ENCODE results near the gene PLXNB2.

PLXNB2 gene

DNA sequence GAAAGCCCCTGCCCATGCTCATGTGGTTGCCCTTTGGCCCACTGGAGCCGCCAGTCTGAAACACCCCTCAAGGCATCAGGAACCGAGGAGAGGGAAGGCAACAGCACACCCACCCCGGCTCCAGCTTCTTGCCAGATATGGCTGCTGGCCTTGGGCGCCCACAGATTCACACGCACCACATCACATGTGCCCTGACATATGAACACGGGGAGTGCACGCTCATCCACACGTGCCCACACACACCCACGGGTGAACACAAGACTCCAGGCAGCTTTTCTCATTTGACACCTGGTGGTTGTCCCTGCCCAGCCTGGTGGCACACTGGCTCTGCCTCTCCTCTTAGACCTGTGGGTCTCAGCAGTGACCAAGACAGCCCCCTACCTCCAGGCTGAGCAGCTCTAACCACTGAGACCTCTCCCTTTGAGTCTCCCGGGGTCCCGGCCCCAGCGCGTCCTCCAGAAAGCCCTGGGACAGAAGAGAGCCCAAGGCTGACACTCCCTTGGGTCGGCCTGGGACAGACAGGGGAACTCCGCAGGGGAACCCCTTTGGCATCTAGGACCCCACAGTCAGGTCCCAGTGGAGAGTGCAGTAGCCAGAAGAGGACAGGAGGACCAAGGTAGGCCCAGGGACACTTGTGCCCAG is 43.2 kb downstream of the PLXNB2 start:
- no peak for DNase-seq

GRCh38 chr22:50262973-50263617 is 44.4 kb downstream of the PLXNB2 start:
- no peak for DNase-seq

- no peak for DNase-seq
These were observed 45.0 kb downstream of the PLXNB2 start for GRCh38 chr22:50262460-50262911.

DNA sequence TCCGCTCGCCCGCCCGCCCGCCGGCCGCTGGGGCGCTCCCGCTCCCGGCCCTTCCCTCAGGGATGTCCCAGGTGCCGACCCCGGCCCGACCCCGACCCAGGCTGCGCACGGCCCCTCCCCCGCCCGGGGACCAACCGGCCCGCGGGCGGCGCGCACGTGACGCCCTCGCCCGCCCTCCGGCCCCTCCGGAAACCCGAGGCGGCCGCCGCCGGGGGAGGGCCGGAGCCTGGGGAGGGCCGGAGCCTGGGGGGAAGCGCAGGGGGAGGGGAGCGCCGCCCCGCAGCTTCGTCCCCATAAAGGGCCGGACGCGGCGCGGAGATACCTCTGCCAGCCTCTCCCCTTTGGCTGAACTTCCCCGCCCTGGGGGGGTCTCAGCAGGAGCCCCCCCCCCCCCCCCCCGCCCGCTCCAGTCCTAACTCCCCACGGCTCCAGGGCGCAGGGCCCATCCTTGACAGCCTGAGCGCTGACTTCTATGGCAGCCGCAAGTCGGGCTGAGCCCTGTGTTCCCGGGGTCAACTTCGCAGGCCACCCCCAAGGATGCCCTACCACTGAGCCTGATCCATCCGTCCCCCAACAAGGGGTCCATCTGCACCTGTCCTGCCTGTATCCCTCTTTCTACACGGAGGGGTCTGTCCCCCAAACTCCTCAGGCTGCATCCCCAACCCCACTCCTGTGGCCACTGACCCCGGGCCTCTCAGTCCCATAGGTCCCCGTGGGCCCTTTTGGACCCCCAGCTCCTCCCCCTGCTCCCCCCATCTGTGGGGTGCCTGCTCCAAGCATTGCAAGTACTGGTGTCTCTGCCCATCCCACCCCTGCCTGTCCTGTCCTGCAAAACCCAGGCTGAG is 45.6 kb downstream of the PLXNB2 start, which contains the start of gene MAPK12:
Gene MAPK12 (minus strand): TSS at position 69 of the 845 bp plus-strand sequence. CDS start 174 bp downstream, outside the sequence.
- DNase-seq = peak in 1 of 3 donors; percentile 46

DNA sequence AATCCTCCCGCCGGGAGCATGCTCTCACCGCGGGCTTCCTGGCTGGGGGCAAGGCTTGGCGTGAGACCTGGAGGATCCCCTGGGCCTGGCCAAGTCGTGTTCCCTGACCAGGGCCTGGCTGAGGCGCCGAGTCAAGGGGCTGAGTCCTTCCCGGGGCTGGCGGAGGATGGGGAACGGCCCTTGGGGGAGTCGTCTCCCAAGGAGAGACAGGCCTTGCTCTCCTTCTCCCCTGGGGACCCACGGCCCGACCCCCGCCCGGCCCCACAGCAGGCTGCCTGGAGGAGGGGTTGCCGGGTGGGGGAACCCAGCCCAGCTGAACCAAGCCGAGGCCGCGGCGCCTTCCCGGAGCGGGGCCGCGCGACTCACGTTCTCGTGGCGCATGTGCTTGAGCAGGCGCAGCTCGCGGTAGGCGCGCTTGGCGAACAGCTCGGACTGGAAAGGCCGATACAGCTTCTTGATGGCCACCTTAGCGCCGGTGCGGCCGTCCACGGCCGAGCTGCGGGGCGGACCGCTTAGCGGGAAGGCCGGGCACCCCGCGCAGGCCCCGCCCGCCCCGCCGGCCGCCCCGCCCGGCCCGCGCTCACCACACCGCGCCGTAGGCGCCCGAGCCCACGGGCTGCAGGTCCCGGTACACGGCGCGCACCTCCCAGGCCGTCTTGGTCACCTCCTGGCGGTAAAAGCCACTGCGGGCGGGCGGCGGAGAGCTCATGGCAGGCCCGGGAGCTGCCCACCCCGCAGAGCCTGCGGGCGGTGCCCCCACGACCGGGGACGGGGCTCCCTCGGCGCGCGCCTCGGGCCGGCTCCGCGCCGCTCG is 46.4 kb downstream of the PLXNB2 start:
- peak; percentile 54 to 71 (median 57) for DNase-seq

GRCh38 chr22:50260434-50260800 is 47.0 kb downstream of the PLXNB2 start:
- no peak for DNase-seq

DNA sequence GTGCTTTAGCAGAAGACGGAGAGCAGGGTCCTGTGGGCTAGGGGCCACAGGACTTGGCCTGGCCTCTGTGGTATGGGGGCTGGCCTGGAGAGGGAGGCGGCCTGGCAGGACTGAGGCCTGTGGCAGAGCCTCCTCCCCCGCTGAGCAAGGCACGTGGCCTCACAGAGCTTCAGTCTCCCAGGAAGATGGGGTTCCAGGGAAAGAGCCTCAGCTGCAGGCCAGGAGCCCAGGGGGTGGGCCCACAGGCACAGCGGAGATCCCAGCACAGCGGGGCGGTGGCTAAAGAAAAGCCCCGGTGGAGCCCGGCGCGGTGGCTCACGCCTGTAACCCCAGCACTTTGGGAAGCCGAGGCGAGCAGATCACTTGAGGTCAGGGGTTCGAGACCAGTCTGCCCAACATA is 48.1 kb downstream of the PLXNB2 start:
- no peak for DNase-seq

DNA sequence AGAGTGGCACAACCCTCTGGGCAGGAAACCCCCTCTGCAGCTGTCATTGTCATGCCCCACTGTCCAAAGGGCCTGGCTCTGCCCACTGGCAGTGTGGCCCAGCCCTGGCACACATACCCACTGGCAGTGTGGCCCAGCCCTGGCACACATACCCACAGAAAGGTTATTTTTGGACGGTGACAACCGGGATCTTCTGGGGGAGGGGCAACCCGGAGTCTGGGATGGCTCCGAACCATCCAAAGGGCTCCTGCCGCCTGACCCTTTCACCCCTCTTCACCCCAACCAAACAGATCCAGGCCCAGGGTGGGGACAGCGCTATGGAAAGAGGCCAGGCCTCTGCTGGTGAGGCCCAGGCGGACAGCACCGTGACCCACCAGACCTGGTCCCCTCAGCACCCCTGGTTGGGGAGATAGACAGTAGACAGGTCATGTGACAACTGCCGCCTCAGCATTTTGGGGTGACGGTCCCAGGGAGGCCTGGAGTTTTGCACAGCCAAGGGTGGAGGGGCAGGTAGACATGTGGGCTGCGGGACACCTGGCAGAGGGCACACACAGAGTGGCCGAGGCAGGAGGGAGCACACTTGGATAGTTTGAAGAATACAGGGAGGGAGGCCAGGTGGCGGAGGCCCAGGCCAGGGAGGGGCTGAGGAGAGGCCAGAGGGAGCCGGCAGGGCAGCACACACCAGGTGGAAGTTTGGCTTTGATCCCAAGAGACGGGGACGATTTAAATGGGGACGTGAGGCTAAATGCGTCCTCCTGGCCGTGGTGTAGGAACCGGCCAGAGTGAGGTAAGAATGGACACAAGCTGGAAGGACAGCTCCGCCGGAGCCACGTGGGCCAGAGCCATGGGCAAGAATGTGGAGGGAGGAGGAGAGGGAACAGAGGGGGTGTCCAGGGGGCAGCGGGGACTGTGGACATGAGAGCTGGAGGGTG is 48.8 kb downstream of the PLXNB2 start:
- no peak for DNase-seq

- no peak for DNase-seq
These were observed 49.7 kb downstream of the PLXNB2 start for GRCh38 chr22:50257451-50258360.

- no peak for DNase-seq
These were observed 50.4 kb downstream of the PLXNB2 start for GRCh38 chr22:50257041-50257440.

DNA sequence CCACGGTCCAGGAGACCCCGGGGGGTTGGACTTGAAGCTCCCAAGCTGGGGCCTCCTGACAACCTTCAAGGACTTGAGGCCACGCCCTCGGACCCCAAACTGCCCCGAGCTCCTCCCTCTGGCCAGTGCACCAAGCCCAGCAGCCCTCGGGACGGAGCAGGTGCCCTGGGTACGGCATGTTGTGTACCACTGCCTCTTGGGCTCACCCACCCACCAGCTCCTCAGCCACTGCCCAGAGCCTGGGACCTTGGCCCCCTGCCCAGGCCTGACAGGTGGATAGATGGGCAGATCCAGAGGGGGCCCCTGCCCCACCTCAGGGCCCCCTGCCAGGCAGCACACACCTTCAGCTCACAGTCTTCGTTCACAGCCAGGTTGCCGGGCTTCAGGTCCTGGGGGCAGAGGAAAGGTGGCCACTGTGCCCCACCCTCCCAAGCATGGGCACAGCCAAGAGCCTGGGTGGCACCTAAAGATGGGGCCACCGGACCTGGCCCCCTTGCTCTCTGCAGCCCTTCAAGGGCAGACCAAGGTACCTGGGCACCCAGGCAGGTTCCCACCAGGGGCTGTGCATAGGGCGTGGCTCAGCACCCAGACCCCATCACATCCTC is 51.1 kb downstream of the PLXNB2 start:
- DNase-seq = no peak

DNA sequence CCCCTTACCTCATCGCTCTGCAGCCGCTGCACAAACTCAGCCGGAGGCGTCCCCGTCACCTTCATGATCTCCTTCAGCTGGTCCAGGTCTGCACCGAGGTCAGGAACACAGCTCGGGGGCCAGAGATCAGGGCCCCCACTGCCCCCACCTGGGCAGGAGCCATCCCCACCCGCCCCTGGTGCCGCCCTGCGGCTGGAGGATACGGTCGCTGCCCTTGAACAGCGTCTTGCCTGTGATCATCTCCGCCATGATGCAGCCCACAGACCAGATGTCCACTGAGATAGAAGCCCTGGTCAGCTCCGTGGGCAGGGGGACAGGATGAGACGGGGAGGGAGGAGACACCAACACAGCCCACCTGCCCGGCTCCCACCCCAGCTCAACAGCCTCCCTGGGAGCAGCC is 51.8 kb downstream of the PLXNB2 start:
- no peak for DNase-seq

DNA sequence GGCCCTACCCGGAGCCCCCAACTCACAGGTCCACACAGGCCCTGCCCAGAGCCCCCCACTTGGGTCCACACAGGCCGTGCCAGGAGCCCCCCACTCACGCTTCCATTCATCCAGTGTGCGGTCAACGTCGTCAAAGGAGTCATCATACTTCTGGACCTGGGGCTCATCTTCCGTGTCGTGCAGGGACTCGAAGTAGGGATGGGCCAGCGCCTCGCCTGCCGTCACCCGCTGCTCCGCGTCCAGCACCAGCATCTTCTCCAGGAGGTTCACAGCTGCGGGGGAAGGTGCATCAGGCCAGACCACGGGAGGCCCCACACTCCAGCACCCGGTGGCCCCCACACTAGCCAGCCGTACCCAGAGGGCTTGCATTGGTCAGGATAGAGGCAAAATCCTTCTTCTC is 52.3 kb downstream of the PLXNB2 start:
- no peak for DNase-seq

DNA sequence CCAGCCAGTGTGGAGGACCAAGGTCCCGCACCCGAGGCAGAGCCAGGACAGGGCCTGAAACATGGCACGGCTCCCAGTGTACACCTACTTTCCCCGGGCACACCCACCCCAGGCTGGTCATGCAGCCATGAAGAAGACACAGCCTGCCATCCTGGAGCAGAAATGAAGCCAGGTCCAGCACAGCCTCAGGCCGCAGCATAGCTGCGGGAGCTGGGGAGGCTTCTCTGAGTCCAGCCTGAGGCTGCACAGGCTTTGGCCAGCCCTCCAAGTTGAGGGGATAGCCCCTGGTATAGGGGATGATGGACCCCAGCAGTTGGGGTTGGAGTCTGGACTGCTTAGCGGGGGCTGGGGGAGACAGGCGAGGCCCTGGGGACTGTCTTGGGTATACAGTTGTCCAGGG is 53.5 kb downstream of the PLXNB2 start:
- DNase-seq = no peak

- peak; percentile 53 to 73 (median 61) for DNase-seq
These were observed 54.2 kb downstream of the PLXNB2 start for GRCh38 chr22:50253046-50253915.

- peak; percentile 74 to 84 (median 78) for DNase-seq
These were observed 55.1 kb downstream of the PLXNB2 start for GRCh38 chr22:50252082-50253045.

DNA sequence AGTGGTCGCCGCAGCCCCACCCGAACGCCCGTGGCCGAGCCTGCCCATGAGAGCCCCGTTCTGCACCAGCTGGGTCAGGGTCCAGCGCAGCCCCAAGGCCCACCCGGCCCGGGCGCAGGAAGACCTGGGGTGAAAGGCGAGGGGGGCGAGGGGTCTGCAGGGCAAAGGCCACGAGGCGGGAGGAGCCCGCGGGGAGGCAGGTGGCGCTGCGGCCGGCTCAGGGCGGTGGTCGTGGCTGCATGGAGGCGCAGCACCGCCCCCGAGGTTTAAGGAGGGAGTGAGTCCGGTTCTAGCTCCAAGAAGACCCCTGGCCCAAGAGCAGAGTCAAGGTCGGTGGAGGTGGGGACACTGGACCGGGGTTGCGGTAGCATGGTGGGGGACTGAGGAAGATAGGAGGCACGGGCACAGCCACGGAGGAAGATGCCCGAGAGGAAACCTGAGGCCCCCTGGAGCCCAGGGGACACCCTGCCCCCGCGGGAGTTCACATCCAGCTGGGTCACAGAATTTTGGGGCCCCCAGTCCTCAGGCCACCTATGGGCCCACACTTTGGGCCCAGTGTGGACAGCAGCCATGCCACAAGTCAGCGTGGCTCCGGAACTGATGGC is 55.9 kb downstream of the PLXNB2 start:
- no peak for DNase-seq

All from suppressor macrophage treated with lipopolysaccharide for 1 hour (primary cell).